SK-N-SH (cell line): ENCODE data around the gene ARHGAP26. TPM values are rescaled to one million over a fixed set of nuclear protein-coding genes. Genes with fewer than 3 reads are reported as not detected.

Source experiments
- CTCF ChIA-PET: fragments of 300-600, 350-600 bp; formaldehyde crosslinking; extraction: SDS; loops from one replicate; lab custom pipeline; 2021; lab: Yijun Ruan, JAX
- POLR2A ChIA-PET: fragments of 350-600 bp; sonication (Branson Sonifier 250); formaldehyde crosslinking; extraction: SDS; loops from one replicate; lab custom pipeline; 2020; ENCODE audit warnings: antibody characterized with exemption, inconsistent platforms; lab: Yijun Ruan, JAX
- DNase-seq: peaks from one replicate; pipeline ENCODE4 v3.0.0; 2012
- H2AFZ ChIP-seq: fragments of 200-600 bp; sonication (generic); 2 replicates; pipeline ENCODE4 v1.8.1; 2016; ENCODE audit warnings: antibody characterized with exemption, mild to moderate bottlenecking, low read depth
- H3F3A ChIP-seq: fragments of 200-600 bp; sonication (generic); replicated peaks from 2 replicates; pipeline ENCODE3; 2016; ENCODE audit warnings: antibody characterized with exemption, mild to moderate bottlenecking; ENCODE audit not compliant: insufficient read depth
- H3K27ac ChIP-seq, 2 experiments: fragments of 200-500 bp in 1 of 2; fragments of 200-600 bp in 1 of 2; sonication (Bioruptor generic) in 1 of 2; sonication (generic), shearing (Covaris generic) in 1 of 2; 2 replicates each; pipeline versions ENCODE4 v1.5.1 to v1.6.1; 2014 to 2016; ENCODE audit warnings: low read depth in 2 of 2, inconsistent platforms in 1 of 2, low read length in 1 of 2, mild to moderate bottlenecking in 1 of 2, mixed read lengths in 1 of 2
- H3K27me3 ChIP-seq: fragments of 200-600 bp; sonication (generic), shearing (Covaris generic); 2 replicates; pipeline ENCODE4 v1.6.1; 2016; ENCODE audit warnings: mixed run types; ENCODE audit not compliant: insufficient read depth
- H3K36me3 ChIP-seq, 2 experiments: fragments of 200-500 bp in 1 of 2; fragments of 200-600 bp in 1 of 2; sonication (Bioruptor generic) in 1 of 2; sonication (generic) in 1 of 2; replicated peaks in 1 of 2; 2 replicates each; pipeline versions ENCODE3 to v1.5.1; 2014 to 2016; ENCODE audit warnings: low read length in 1 of 2, mild to moderate bottlenecking in 1 of 2; ENCODE audit not compliant: insufficient read depth in 2 of 2, control insufficient read depth in 1 of 2
- H3K4me1 ChIP-seq, 2 experiments: fragments of 200-500 bp in 1 of 2; fragments of 200-600 bp in 1 of 2; sonication (Bioruptor generic) in 1 of 2; sonication (generic), shearing (Covaris generic) in 1 of 2; 2 replicates each; pipeline versions ENCODE4 v1.5.1 to v1.6.1; 2014 to 2016; ENCODE audit warnings: low read depth in 1 of 2, low read length in 1 of 2, mixed run types in 1 of 2; ENCODE audit not compliant: insufficient read depth in 2 of 2, control insufficient read depth in 1 of 2
- H3K4me2 ChIP-seq: fragments of 200-600 bp; sonication (generic), shearing (Covaris generic); 2 replicates; pipeline ENCODE4 v1.6.1; 2017; ENCODE audit warnings: mixed run types
- H3K4me3 ChIP-seq, 2 experiments: fragments of 200-500 bp in 1 of 2; fragments of 200-600 bp in 1 of 2; sonication (Bioruptor generic) in 1 of 2; sonication (generic), shearing (Covaris generic) in 1 of 2; 2 replicates each; pipeline versions ENCODE4 v1.5.1 to v1.8.1; 2014 to 2016; ENCODE audit warnings: low read depth in 2 of 2, inconsistent platforms in 1 of 2, low read length in 1 of 2, mild to moderate bottlenecking in 1 of 2, mixed read lengths in 1 of 2, moderate library complexity in 1 of 2
- H3K79me2 ChIP-seq: fragments of 200-600 bp; sonication (generic); 2 replicates; pipeline ENCODE4 v1.8.1; 2017; ENCODE audit warnings: mild to moderate bottlenecking; ENCODE audit not compliant: insufficient read depth
- H3K9ac ChIP-seq: fragments of 200-600 bp; sonication (generic); 2 replicates; pipeline ENCODE4 v1.6.1; 2017; ENCODE audit warnings: mixed run types
- H3K9me2 ChIP-seq: fragments of 200-600 bp; sonication (generic); 2 replicates; pipeline ENCODE4 v1.6.1; 2017; ENCODE audit warnings: mixed run types
- H3K9me3 ChIP-seq: fragments of 200-600 bp; sonication (generic); 2 replicates; pipeline ENCODE4 v1.6.1; 2017; ENCODE audit warnings: mixed run types, mild to moderate bottlenecking, moderate library complexity
- H4K20me1 ChIP-seq: fragments of 200-600 bp; sonication (generic); 2 replicates; pipeline ENCODE4 v1.6.1; 2017; ENCODE audit warnings: mild to moderate bottlenecking, mixed run types; ENCODE audit not compliant: insufficient read depth
- FOSL2 ChIP-seq: IDR thresholded peaks from 2 replicates; pipeline ENCODE4 v1.4.0; 2012; ENCODE audit warnings: low read depth, mild to moderate bottlenecking, moderate library complexity, borderline replicate concordance
- FOXJ3 ChIP-seq: sonication (generic); formaldehyde crosslinking; IDR thresholded peaks from 2 replicates; pipeline ENCODE4 v1.5.1; 2020; ENCODE audit warnings: mild to moderate bottlenecking, missing genetic modification reagents
- GABPA ChIP-seq: IDR thresholded peaks from 2 replicates; pipeline ENCODE4 v1.4.0; 2012; ENCODE audit warnings: low read depth, mild to moderate bottlenecking
- MEF2A ChIP-seq: IDR thresholded peaks from 2 replicates; pipeline ENCODE4 v1.4.0; 2012; ENCODE audit warnings: low read depth, borderline replicate concordance
- MXI1 ChIP-seq: IDR thresholded peaks from 2 replicates; pipeline ENCODE4 v1.6.1; 2012; ENCODE audit warnings: mild to moderate bottlenecking, low read depth, low read length, improper control_type of control experiment
- NFIC ChIP-seq: IDR thresholded peaks from 2 replicates; pipeline ENCODE4 v1.4.0; 2012; ENCODE audit warnings: borderline replicate concordance
- POLR2AphosphoS5 ChIP-seq: IDR thresholded peaks from 2 replicates; pipeline ENCODE4 v1.6.1; 2012; ENCODE audit warnings: low read depth, low read length
- RAD21 ChIP-seq: IDR thresholded peaks from 2 replicates; pipeline ENCODE4 v1.6.1; 2012; ENCODE audit warnings: mild to moderate bottlenecking, low read length
- RCOR1 ChIP-seq: fragments of 150-350 bp; IDR thresholded peaks from 2 replicates; pipeline ENCODE4 v1.6.1; 2017; ENCODE audit warnings: antibody characterized with exemption, low read length
- RXRA ChIP-seq: IDR thresholded peaks from 2 replicates; pipeline ENCODE4 v1.4.0; 2012; ENCODE audit warnings: low read depth, mild to moderate bottlenecking, borderline replicate concordance
- TAF1 ChIP-seq: IDR thresholded peaks from 2 replicates; pipeline ENCODE4 v1.6.1; 2012; ENCODE audit warnings: low read depth, mild to moderate bottlenecking, low read length, moderate library complexity, borderline replicate concordance
- TCF12 ChIP-seq: IDR thresholded peaks from 2 replicates; pipeline ENCODE4 v1.4.0; 2012
- TEAD4 ChIP-seq: IDR thresholded peaks from 2 replicates; pipeline ENCODE4 v1.4.0; 2012; ENCODE audit warnings: mild to moderate bottlenecking, borderline replicate concordance; ENCODE audit not compliant: insufficient read depth
- WGBS: methylation state at CpG from one replicate; pipeline ENCODE4 v1.1.6; 2017; ENCODE audit warnings: low lambda C conversion rate; 5-methylcytosine and 5-hydroxymethylcytosine counted together
- polyA plus RNA-seq, 3 experiments: library from polyadenylated mRNA; depleted of rRNA; stranded (reverse); fragments of >200 nt; gene quantifications; 2 replicates each; pipeline ENCODE4 v1.2.3, GENCODE V29; 2012
- TF ChIP-seq, protein P1 (sequence below): IDR thresholded peaks from 2 replicates; pipeline ENCODE4; 2012
- TF ChIP-seq, protein P2 (sequence below): IDR thresholded peaks from 2 replicates; pipeline ENCODE4 v1.4.0; 2012; ENCODE audit warnings: low read depth, borderline replicate concordance
- TF ChIP-seq, protein P3 (sequence below): IDR thresholded peaks from 2 replicates; pipeline ENCODE4 v1.4.0; 2012; ENCODE audit warnings: low read depth, borderline replicate concordance

Gene ARHGAP26
- polyA plus RNA-seq, 1 of the 3 experiments (the other 2 are of a cell fraction): 6.1 TPM

DNA sequence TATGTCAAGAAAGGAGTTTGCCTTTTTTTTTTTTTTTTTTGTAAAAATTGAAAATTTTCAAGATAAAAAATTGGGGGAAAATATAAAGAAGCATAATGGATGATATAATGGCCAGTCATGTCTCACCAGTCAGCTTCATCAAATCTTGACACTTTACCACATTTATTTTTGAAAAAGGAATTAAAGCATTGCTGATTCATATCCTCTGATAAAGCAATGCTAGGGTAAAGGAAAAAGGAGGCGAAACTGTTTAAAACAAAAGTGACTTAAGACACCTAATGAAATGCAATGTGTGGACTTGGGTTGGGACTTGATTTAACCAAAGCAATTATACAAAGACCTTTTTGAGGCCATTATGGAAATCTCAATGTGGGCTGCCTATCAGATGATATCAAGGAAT, 208.5 kb downstream of the ARHGAP26 start:
- TF ChIP-seq, protein P1, sequence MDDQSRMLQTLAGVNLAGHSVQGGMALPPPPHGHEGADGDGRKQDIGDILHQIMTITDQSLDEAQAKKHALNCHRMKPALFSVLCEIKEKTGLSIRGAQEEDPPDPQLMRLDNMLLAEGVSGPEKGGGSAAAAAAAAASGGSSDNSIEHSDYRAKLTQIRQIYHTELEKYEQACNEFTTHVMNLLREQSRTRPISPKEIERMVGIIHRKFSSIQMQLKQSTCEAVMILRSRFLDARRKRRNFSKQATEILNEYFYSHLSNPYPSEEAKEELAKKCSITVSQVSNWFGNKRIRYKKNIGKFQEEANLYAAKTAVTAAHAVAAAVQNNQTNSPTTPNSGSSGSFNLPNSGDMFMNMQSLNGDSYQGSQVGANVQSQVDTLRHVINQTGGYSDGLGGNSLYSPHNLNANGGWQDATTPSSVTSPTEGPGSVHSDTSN: peak; percentile 33; the same call in 1 of the 2 replicates
- TF ChIP-seq TEAD4: no peak
- Histone ChIP-seq H2AFZ (no peak overlapping the region), H3K27ac (peak overlapping the region; percentile 90 to 91; a peak in 3 of 4 replicates), H3K4me3 (no peak overlapping the region), H3K4me1 (peaks cover 29 to 55% of the 10 kb centered on the region in 2 experiments), H3K9ac (no peak overlapping the region), H3K27me3 (no peaks in the 10 kb centered on the region), H3K9me2 (no peaks in the 10 kb centered on the region), H3K36me3 (no peaks in the 10 kb centered on the region), H3F3A (peaks cover 44% of the 10 kb centered on the region), H3K79me2 (no peaks in the 10 kb centered on the region), H4K20me1 (no peaks in the 10 kb centered on the region), H3K4me2 (no peak overlapping the region), H3K9me3 (no peaks in the 10 kb centered on the region)
- WGBS: 85% methylated on average over 1 of the region's 1 CpG
- POLR2A ChIA-PET: no interaction called here
- no peak for DNase-seq
- CTCF ChIA-PET: interaction anchor here (1.3 kb wide), 1 partner anchor 846 kb away, joined by 3 read pairs; no protein-coding TSS in a partner anchor

DNA sequence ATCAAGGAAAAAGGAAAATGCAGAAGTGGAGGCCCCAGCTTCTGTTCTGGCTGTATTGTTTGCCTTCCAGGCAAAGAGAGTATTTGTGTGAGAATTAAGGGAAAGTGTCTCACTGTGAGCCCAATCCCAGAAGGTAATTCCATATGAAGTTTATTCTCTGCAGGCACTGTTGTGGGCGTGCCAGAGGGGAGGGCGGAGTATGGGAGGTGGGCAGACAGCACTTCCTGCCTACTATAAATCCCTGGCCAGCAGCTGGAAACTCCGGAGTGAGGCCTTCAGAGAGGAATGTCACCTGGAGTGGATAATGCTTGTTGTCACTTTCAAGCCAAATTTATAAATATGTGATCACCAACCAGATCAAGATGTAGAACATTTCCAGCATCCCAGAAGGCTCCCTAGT, 209.5 kb downstream of the ARHGAP26 start:
- H3K36me3 ChIP-seq: no peaks in the 10 kb centered on the region
- no peak overlapping the region for H2AFZ ChIP-seq
- no peaks in the 10 kb centered on the region for H4K20me1 ChIP-seq
- CTCF ChIA-PET: interaction anchor here (1.3 kb wide), 1 partner anchor 845 kb away, joined by 3 read pairs; no protein-coding TSS in a partner anchor
- H3K9ac ChIP-seq: no peak overlapping the region
- no peaks in the 10 kb centered on the region for H3K9me2 ChIP-seq
- peaks cover 44% of the 10 kb centered on the region for H3F3A ChIP-seq
- H3K79me2 ChIP-seq: no peaks in the 10 kb centered on the region
- H3K27me3 ChIP-seq: no peaks in the 10 kb centered on the region
- no peak for DNase-seq
- TF ChIP-seq FOXJ3 (CRISPR knock-in tag) (no peak), TCF12 (0 out of 2 replicates have a peak, but pooled peaks have one; percentile 6), FOSL2 (no peak), RXRA (no peak)
- TF ChIP-seq, protein P2, sequence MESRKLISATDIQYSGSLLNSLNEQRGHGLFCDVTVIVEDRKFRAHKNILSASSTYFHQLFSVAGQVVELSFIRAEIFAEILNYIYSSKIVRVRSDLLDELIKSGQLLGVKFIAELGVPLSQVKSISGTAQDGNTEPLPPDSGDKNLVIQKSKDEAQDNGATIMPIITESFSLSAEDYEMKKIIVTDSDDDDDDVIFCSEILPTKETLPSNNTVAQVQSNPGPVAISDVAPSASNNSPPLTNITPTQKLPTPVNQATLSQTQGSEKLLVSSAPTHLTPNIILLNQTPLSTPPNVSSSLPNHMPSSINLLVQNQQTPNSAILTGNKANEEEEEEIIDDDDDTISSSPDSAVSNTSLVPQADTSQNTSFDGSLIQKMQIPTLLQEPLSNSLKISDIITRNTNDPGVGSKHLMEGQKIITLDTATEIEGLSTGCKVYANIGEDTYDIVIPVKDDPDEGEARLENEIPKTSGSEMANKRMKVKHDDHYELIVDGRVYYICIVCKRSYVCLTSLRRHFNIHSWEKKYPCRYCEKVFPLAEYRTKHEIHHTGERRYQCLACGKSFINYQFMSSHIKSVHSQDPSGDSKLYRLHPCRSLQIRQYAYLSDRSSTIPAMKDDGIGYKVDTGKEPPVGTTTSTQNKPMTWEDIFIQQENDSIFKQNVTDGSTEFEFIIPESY: no peak
- TF ChIP-seq, all 33 proteins: peak for 1
- H3K9me3 ChIP-seq: no peaks in the 10 kb centered on the region
- peak overlapping the region; percentile 18; the same call in 1 of the 2 replicates for H3K4me2 ChIP-seq
- H3K4me3 ChIP-seq: no peak overlapping the region
- POLR2A ChIA-PET: no interaction called here
- 69% methylated on average over 3 of the region's 3 CpGs for WGBS
- H3K4me1 ChIP-seq: peaks cover 33 to 62% of the 10 kb centered on the region in 2 experiments
- peak overlapping the region in 1 of 2 experiments; percentile 31; a peak in 1 of 4 replicates for H3K27ac ChIP-seq

DNA sequence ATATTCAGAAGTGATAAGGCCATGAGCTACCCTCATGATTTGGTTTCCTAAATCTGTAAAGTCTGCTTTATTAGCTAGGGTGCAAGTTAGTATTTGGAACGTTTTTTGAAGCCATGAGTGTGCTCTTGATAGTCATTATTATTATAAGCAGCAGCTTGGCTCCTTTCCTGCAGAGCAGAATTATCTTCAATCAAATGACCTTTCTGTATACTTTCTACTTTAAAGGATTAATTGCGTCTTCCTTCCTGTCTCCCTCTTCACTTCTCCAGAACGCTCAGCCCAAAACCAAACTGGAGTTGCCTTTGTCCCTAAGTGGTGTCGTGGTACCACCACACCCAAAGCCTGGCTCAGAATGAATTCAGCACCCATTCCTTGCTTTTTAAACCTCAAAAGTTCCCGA, 211.3 kb downstream of the ARHGAP26 start:
- Histone ChIP-seq H2AFZ (peak overlapping the region; percentile 60; the same call in 1 of the 2 replicates), H3K9ac (peak overlapping the region; percentile 43; the same call in 1 of the 2 replicates)
- POLR2A ChIA-PET: no interaction called here

More for the DNA sequence above, 211.3 kb downstream of the ARHGAP26 start:
- TF ChIP-seq, protein P3, sequence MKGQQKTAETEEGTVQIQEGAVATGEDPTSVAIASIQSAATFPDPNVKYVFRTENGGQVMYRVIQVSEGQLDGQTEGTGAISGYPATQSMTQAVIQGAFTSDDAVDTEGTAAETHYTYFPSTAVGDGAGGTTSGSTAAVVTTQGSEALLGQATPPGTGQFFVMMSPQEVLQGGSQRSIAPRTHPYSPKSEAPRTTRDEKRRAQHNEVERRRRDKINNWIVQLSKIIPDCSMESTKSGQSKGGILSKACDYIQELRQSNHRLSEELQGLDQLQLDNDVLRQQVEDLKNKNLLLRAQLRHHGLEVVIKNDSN: no peak
- no peak for TF ChIP-seq MXI1
- no peak for TF ChIP-seq FOXJ3 (CRISPR knock-in tag)
- no peak for TF ChIP-seq GABPA
- TF ChIP-seq TCF12: no peak
- no peak for TF ChIP-seq TEAD4
- no peak for TF ChIP-seq POLR2AphosphoS5
- TF ChIP-seq TAF1: no peak
- TF ChIP-seq, protein P1: no peak
- TF ChIP-seq MEF2A: no peak
- no peak for TF ChIP-seq NFIC
- no peak for TF ChIP-seq RAD21
- TF ChIP-seq RCOR1: no peak
- Histone ChIP-seq H3K27ac (peak overlapping the region; percentile 88 to 95), H3K27me3 (no peaks in the 10 kb centered on the region), H3F3A (peaks cover 42% of the 10 kb centered on the region), H3K9me2 (no peaks in the 10 kb centered on the region), H3K9me3 (no peaks in the 10 kb centered on the region), H3K4me3 (no peak overlapping the region), H3K4me1 (peaks cover 33 to 62% of the 10 kb centered on the region in 2 experiments), H3K4me2 (peak overlapping the region; percentile 73), H3K79me2 (no peaks in the 10 kb centered on the region), H3K36me3 (no peaks in the 10 kb centered on the region), H4K20me1 (no peaks in the 10 kb centered on the region)
- CTCF ChIA-PET: interaction anchor here (1.4 kb wide), 2 partner anchors 15 to 58 kb away, joined by 4 read pairs; no protein-coding TSS in a partner anchor
- 57% methylated on average over 5 of the region's 5 CpGs for WGBS
- no peak for DNase-seq
